NCI-H524 (cell line): Measurements from ENCODE around the gene ACSM3.
"Not testable (repeated sequence)": the region's sequence is repeated elsewhere in the genome, so short reads cannot be mapped to it uniquely, and the experiment has no call there.

Source experiments
- DNase-seq, 2 experiments: peaks; one replicate each; lab custom pipeline; 2025; lab: John Stamatoyannopoulos, UW

Gene ACSM3

GRCh38 chr16:20755799-20756198 is 8.0 kb upstream of the ACSM3 start:
- not testable (repeated sequence) for DNase-seq

- DNase-seq, result no peak
Observed at GRCh38 chr16:20760346-20760745, 3.5 kb upstream of the ACSM3 start.

- DNase-seq, result no peak
Observed at GRCh38 chr16:20761175-20761574, 2.6 kb upstream of the ACSM3 start.

- DNase-seq, result no peak
Observed at GRCh38 chr16:20762404-20763123, 1.2 kb upstream of the ACSM3 start.

GRCh38 chr16:20764448-20764847 is 634 bp downstream of the ACSM3 start:
- not testable (repeated sequence) for DNase-seq

- DNase-seq, result no peak
Observed at GRCh38 chr16:20765732-20766131, 1.9 kb downstream of the ACSM3 start.

- no peak for DNase-seq
Observed at GRCh38 chr16:20766294-20766693, 2.5 kb downstream of the ACSM3 start.

GRCh38 chr16:20767577-20767976 is 3.8 kb downstream of the ACSM3 start:
- DNase-seq, result no peak

GRCh38 chr16:20768121-20768520 is 4.3 kb downstream of the ACSM3 start:
- DNase-seq, result no peak

- no peak for DNase-seq
Observed at GRCh38 chr16:20768818-20769217, 5.0 kb downstream of the ACSM3 start.

- no peak for DNase-seq
Observed at GRCh38 chr16:20773679-20774078, 9.9 kb downstream of the ACSM3 start.

GRCh38 chr16:20774703-20775362 is 11.0 kb downstream of the ACSM3 start:
- peak; percentile 32 to 75 for DNase-seq

- DNase-seq, result no peak
Observed at GRCh38 chr16:20781697-20782096, 17.9 kb downstream of the ACSM3 start.

- no peak for DNase-seq
Observed at GRCh38 chr16:20782470-20782869, 18.7 kb downstream of the ACSM3 start.

- DNase-seq, result no peak
Observed at GRCh38 chr16:20784204-20784603, 20.4 kb downstream of the ACSM3 start.

GRCh38 chr16:20789130-20789529 is 25.3 kb downstream of the ACSM3 start:
- peak in 1 of 2 experiments; percentile 20 for DNase-seq

GRCh38 chr16:20791923-20792612 is 28.3 kb downstream of the ACSM3 start:
- no peak for DNase-seq

- no peak for DNase-seq
Observed at GRCh38 chr16:20798364-20798763, 34.5 kb downstream of the ACSM3 start.

GRCh38 chr16:20799599-20799998 is 35.8 kb downstream of the ACSM3 start:
- peak in 1 of 2 experiments; percentile 2 for DNase-seq

GRCh38 chr16:20801278-20801677 is 37.5 kb downstream of the ACSM3 start:
- no peak for DNase-seq

GRCh38 chr16:20803192-20803560 is 39.4 kb downstream of the ACSM3 start:
- DNase-seq, result no peak

- DNase-seq, result no peak
Observed at GRCh38 chr16:20803561-20804214, 39.9 kb downstream of the ACSM3 start.
